ENCODE measurements around the gene SIX3. TPM values are rescaled to one million over a fixed set of nuclear protein-coding genes. Genes with fewer than 3 reads are reported as not detected.

Gene SIX3
- total RNA-seq, 5 donors from 2014 or later (not counting 1 experiment from before 2014, with no cell fraction given): 0.23 TPM; not detected in 4

DNA sequence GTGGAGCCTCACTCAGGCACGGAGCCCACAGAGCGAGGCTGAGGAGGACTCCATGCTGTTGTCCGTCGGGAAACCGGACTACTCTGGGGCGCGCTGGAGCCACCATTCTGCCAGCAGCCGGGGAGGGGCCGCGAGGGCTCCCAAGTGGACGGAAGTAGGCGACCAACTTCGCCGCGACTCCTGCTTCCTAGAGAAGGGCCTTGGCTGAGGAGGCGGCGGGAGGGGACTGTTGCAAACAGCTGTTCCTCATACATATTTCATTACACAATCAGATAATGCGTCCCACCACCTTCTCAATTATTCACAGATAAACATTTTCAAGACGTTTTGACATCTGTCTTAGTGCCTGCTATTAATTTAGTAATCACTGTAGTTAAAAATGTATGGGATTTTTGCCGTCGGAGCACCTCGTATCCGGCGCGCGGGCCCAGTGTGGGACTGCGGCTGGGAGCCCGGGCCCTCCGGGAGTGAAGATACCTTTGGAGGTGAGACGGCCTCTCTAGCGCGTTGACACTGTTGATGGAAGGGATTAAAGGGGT is 11.7 kb upstream of the SIX3 start:
- Mint-ChIP-seq H3K27ac (no peak overlapping the region), H3K4me3 (peak overlapping the region in 1 of 3 donors; percentile 40), H3K27me3 (peaks cover 67 to 77% of the 10 kb centered on the region in 2 donors), H3K36me3 (no peaks in the 10 kb centered on the region), H3K4me1 (peaks cover 14 to 41% (median 27%) of the 10 kb centered on the region in 3 donors), H3K9me3 (no peaks in the 10 kb centered on the region)
- Histone ChIP-seq H3K27ac (ENCODE audit: low read length) (no peak overlapping the region), H3K9me3 (no peaks in the 10 kb centered on the region), H3K4me3 (ENCODE audit: control insufficient read depth in 1 of 2, extremely low read depth in 1 of 2, low read length in 1 of 2) (no peak overlapping the region), H3K4me1 (ENCODE audit: control insufficient read depth in 1 of 2, extremely low read depth in 1 of 2, insufficient read depth in 2 of 2, low read length in 2 of 2) (peaks cover 0 to 10% of the 10 kb centered on the region in 2 experiments), H3K36me3 (ENCODE audit: control insufficient read depth in 2 of 2, extremely low read depth in 1 of 2, insufficient read depth in 1 of 2, low read length in 1 of 2) (no peaks in the 10 kb centered on the region), H3K27me3 (replicated peaks in 1 of 2; ENCODE audit: control insufficient read depth in 2 of 2, extremely low read depth in 1 of 2, insufficient read depth in 2 of 2, low read length in 1 of 2) (peaks cover 20 to 62% of the 10 kb centered on the region in 2 experiments)
- ChIA-PET POLR2A (no interaction called here), CTCF (no interaction called here)
- 13% methylated on average over 21 of the region's 32 CpGs for WGBS (ENCODE audit: insufficient coverage)
- DNase-seq (peak in 1 of 35 experiments; percentile 20), ATAC-seq (replicated peaks in 1 of 4) (no peak)

GRCh38 chr2:44930274-44931197 is 11.0 kb upstream of the SIX3 start:
- peaks cover 14 to 41% (median 29%) of the 10 kb centered on the region in 3 donors for H3K4me1 Mint-ChIP-seq
- peak overlapping the region in 1 of 2 donors; percentile 27 for H3K27ac Mint-ChIP-seq
- Histone ChIP-seq H3K9me3 (no peaks in the 10 kb centered on the region), H3K36me3 (ENCODE audit: control insufficient read depth in 2 of 2, extremely low read depth in 1 of 2, insufficient read depth in 1 of 2, low read length in 1 of 2) (no peaks in the 10 kb centered on the region), H3K27me3 (replicated peaks in 1 of 2; ENCODE audit: control insufficient read depth in 2 of 2, extremely low read depth in 1 of 2, insufficient read depth in 2 of 2, low read length in 1 of 2) (peaks cover 14 to 70% of the 10 kb centered on the region in 2 experiments), H3K27ac (ENCODE audit: low read length) (no peak overlapping the region), H3K4me3 (ENCODE audit: control insufficient read depth in 1 of 2, extremely low read depth in 1 of 2, low read length in 1 of 2) (no peak overlapping the region), H3K4me1 (ENCODE audit: control insufficient read depth in 1 of 2, extremely low read depth in 1 of 2, insufficient read depth in 2 of 2, low read length in 2 of 2) (peaks cover 0 to 16% of the 10 kb centered on the region in 2 experiments)
- POLR2A ChIA-PET: no interaction called here
- H3K27me3 Mint-ChIP-seq: peaks cover 61 to 75% of the 10 kb centered on the region in 2 donors
- 7% methylated on average over 6 of the region's 28 CpGs for WGBS (ENCODE audit: insufficient coverage)
- H3K4me3 Mint-ChIP-seq: peak overlapping the region in 2 of 3 donors; percentile 13 to 40
- no peaks in the 10 kb centered on the region for H3K36me3 Mint-ChIP-seq
- CTCF ChIA-PET: interaction anchor here in 1 of 2 donors (0.6 kb wide), 1 partner anchor 46 kb away, joined by 3 read pairs; no protein-coding TSS in a partner anchor
- no peak for ATAC-seq (replicated peaks in 1 of 4)
- DNase-seq: no peak
- no peaks in the 10 kb centered on the region for H3K9me3 Mint-ChIP-seq

GRCh38 chr2:44931198-44931780 is 10.2 kb upstream of the SIX3 start:
- H3K4me3 Mint-ChIP-seq: peak overlapping the region in 1 of 3 donors; percentile 40
- H3K36me3 ChIP-seq (ENCODE audit: control insufficient read depth in 2 of 2, extremely low read depth in 1 of 2, insufficient read depth in 1 of 2, low read length in 1 of 2): no peaks in the 10 kb centered on the region
- H3K27ac ChIP-seq (ENCODE audit: low read length): no peak overlapping the region
- CTCF ChIA-PET: no interaction called here
- H3K4me1 ChIP-seq (ENCODE audit: control insufficient read depth in 1 of 2, extremely low read depth in 1 of 2, insufficient read depth in 2 of 2, low read length in 2 of 2): peaks cover 0 to 16% of the 10 kb centered on the region in 2 experiments
- POLR2A ChIA-PET: no interaction called here
- H3K4me1 Mint-ChIP-seq: peaks cover 17 to 45% (median 33%) of the 10 kb centered on the region in 3 donors
- no peaks in the 10 kb centered on the region for H3K9me3 Mint-ChIP-seq
- DNase-seq (no peak), ATAC-seq (replicated peaks in 1 of 4) (no peak)
- H3K9me3 ChIP-seq: no peaks in the 10 kb centered on the region
- H3K27me3 Mint-ChIP-seq: peaks cover 58 to 72% of the 10 kb centered on the region in 2 donors
- no peak overlapping the region for H3K4me3 ChIP-seq (ENCODE audit: control insufficient read depth in 1 of 2, extremely low read depth in 1 of 2, low read length in 1 of 2)
- 40% methylated on average over 2 of the region's 10 CpGs for WGBS (ENCODE audit: insufficient coverage)
- peak overlapping the region in 1 of 2 donors; percentile 43 for H3K27ac Mint-ChIP-seq
- peaks cover 9 to 77% of the 10 kb centered on the region in 2 experiments for H3K27me3 ChIP-seq (replicated peaks in 1 of 2; ENCODE audit: control insufficient read depth in 2 of 2, extremely low read depth in 1 of 2, insufficient read depth in 2 of 2, low read length in 1 of 2)
- H3K36me3 Mint-ChIP-seq: no peaks in the 10 kb centered on the region

DNA sequence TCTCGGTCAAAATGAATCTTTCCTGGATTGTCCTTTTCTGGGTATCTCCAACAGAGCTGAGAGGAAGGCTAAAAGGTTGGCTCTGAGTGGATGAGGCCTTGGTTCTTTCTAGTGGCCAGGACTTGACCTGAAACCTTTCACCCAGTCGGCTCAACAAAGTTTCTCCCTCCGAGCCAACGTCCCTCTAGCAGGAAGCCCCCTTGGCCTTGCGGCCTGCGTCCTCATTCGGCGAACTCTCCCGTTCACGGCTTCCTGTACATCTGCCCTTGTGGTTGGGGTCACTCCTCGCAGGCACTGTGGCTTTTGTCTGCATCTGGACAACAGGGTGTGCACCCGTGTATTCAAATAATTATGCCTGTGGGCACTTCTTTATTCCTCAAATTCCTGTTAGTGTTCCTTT is 9.4 kb upstream of the SIX3 start:
- WGBS (ENCODE audit: insufficient coverage): 8% methylated on average over 11 of the region's 12 CpGs
- ChIA-PET POLR2A (no interaction called here), CTCF (no interaction called here)
- no peak for ATAC-seq (replicated peaks in 1 of 4)
- Histone ChIP-seq H3K27me3 (replicated peaks in 1 of 2; ENCODE audit: control insufficient read depth in 2 of 2, extremely low read depth in 1 of 2, insufficient read depth in 2 of 2, low read length in 1 of 2) (peaks cover 8 to 82% of the 10 kb centered on the region in 2 experiments), H3K4me1 (ENCODE audit: control insufficient read depth in 1 of 2, extremely low read depth in 1 of 2, insufficient read depth in 2 of 2, low read length in 2 of 2) (peaks cover 0 to 16% of the 10 kb centered on the region in 2 experiments), H3K9me3 (no peaks in the 10 kb centered on the region), H3K27ac (ENCODE audit: low read length) (no peak overlapping the region), H3K4me3 (ENCODE audit: control insufficient read depth in 1 of 2, extremely low read depth in 1 of 2, low read length in 1 of 2) (no peak overlapping the region), H3K36me3 (ENCODE audit: control insufficient read depth in 2 of 2, extremely low read depth in 1 of 2, insufficient read depth in 1 of 2, low read length in 1 of 2) (no peaks in the 10 kb centered on the region)
- no peak for DNase-seq
- Mint-ChIP-seq H3K27ac (no peak overlapping the region), H3K4me3 (no peak overlapping the region), H3K9me3 (no peaks in the 10 kb centered on the region), H3K36me3 (no peaks in the 10 kb centered on the region), H3K27me3 (peaks cover 61 to 76% of the 10 kb centered on the region in 2 donors), H3K4me1 (peaks cover 23 to 49% (median 38%) of the 10 kb centered on the region in 3 donors)

GRCh38 chr2:44932564-44933392 is 8.7 kb upstream of the SIX3 start:
- Mint-ChIP-seq H3K4me1 (peaks cover 23 to 50% (median 41%) of the 10 kb centered on the region in 3 donors), H3K9me3 (no peaks in the 10 kb centered on the region), H3K36me3 (no peaks in the 10 kb centered on the region), H3K4me3 (peak overlapping the region in 1 of 3 donors; percentile 37), H3K27ac (peak overlapping the region in 1 of 2 donors; percentile 54), H3K27me3 (peaks cover 56 to 73% of the 10 kb centered on the region in 2 donors)
- DNase-seq (peak in 1 of 35 experiments; percentile 8), ATAC-seq (replicated peaks in 1 of 4) (no peak)
- Histone ChIP-seq H3K27ac (ENCODE audit: low read length) (no peak overlapping the region), H3K9me3 (no peaks in the 10 kb centered on the region), H3K4me1 (ENCODE audit: control insufficient read depth in 1 of 2, extremely low read depth in 1 of 2, insufficient read depth in 2 of 2, low read length in 2 of 2) (peaks cover 0 to 17% of the 10 kb centered on the region in 2 experiments), H3K4me3 (ENCODE audit: control insufficient read depth in 1 of 2, extremely low read depth in 1 of 2, low read length in 1 of 2) (no peak overlapping the region), H3K36me3 (ENCODE audit: control insufficient read depth in 2 of 2, extremely low read depth in 1 of 2, insufficient read depth in 1 of 2, low read length in 1 of 2) (no peaks in the 10 kb centered on the region), H3K27me3 (replicated peaks in 1 of 2; ENCODE audit: control insufficient read depth in 2 of 2, extremely low read depth in 1 of 2, insufficient read depth in 2 of 2, low read length in 1 of 2) (peaks cover 8 to 89% of the 10 kb centered on the region in 2 experiments)
- WGBS (ENCODE audit: insufficient coverage): 12% methylated on average over 38 of the region's 45 CpGs
- ChIA-PET POLR2A (no interaction called here), CTCF (no interaction called here)
